Chondrocyte (in vitro differentiated cells): ENCODE data around the gene FANCG. TPM values are rescaled to one million over a fixed set of nuclear protein-coding genes. Genes with fewer than 3 reads are reported as not detected.

ENCODE experiments used
- DNase-seq: peaks from one replicate; pipeline ENCODE4 v3.0.0; 2021; ENCODE audit warnings: mixed read lengths, low spot score
- H3K27ac Mint-ChIP-seq: one replicate; pipeline ENCODE4 v1.8.0; 2021; ENCODE audit warnings: mild to moderate bottlenecking, moderate library complexity, mixed read lengths; ENCODE audit not compliant: unreplicated experiment
- H3K27me3 Mint-ChIP-seq: 2 replicates; pipeline ENCODE4 v1.8.0; 2021; ENCODE audit warnings: low read depth, mixed read lengths
- H3K36me3 Mint-ChIP-seq: 2 replicates; pipeline ENCODE4 v1.8.0; 2021; ENCODE audit warnings: low read depth, mixed read lengths
- H3K4me1 Mint-ChIP-seq: 2 replicates; pipeline ENCODE4 v1.8.0; 2021; ENCODE audit warnings: low read depth, mild to moderate bottlenecking, mixed read lengths
- H3K4me3 Mint-ChIP-seq: one replicate; pipeline ENCODE4 v1.8.0; 2021; ENCODE audit warnings: mild to moderate bottlenecking, moderate library complexity, mixed read lengths; ENCODE audit not compliant: unreplicated experiment
- H3K9me3 Mint-ChIP-seq: 2 replicates; pipeline ENCODE4 v1.8.0; 2021; ENCODE audit warnings: low read depth, mixed read lengths
- CTCF ChIP-seq: fragments of 200-600 bp; sonication (generic); IDR thresholded peaks from 2 replicates; pipeline ENCODE4 v1.5.0; 2021; ENCODE audit warnings: antibody characterized with exemption, mild to moderate bottlenecking, moderate library complexity
- long read RNA-seq: library from polyadenylated mRNA; stranded (forward); transcript quantifications from one replicate; pipeline ENCODE4 v2.0.0, GENCODE V29; 2021
- total RNA-seq: library from RNA; stranded (reverse); gene quantifications from 3 replicates; pipeline ENCODE4 v1.2.1, GENCODE V29; 2021

The FANCG gene
- 14.9 to 35.2 TPM (median 16.0 TPM) in 3 replicates for total RNA-seq
- long read RNA-seq, transcript FANCG-201 (14 exons, 2,631 nt), result major isoform, 8 of 14 reads
- long read RNA-seq, partial matches to known transcripts, result 0 of 14 reads
- long read RNA-seq, other reads (novel, unspliced or antisense), result 6 of 14 reads

GRCh38 chr9:35079426-35080341 lies at the start of gene FANCG:
Gene FANCG, minus strand, starts transcription at chr9:35079942. Its CDS starts 418 bp downstream, at chr9:35079524.
- H3K9me3 Mint-ChIP-seq, result no peaks in the 10 kb centered on the region
- peaks cover 7% of the 10 kb centered on the region for H3K36me3 Mint-ChIP-seq
- H3K4me1 Mint-ChIP-seq, result peaks cover 23% of the 10 kb centered on the region
- TF ChIP-seq CTCF, result peak; percentile 33
- no peaks in the 10 kb centered on the region for H3K27me3 Mint-ChIP-seq
- H3K4me3 Mint-ChIP-seq, result peak within 1 kb of the TSS; percentile 89
- peak; percentile 97 for DNase-seq
- H3K27ac Mint-ChIP-seq, result peak within 1 kb of the TSS; percentile 93

- peaks cover 35% of the 10 kb centered on the region for H3K4me1 Mint-ChIP-seq
- TF ChIP-seq CTCF, result peak; percentile 99
- peak overlapping the region; percentile 94 for H3K27ac Mint-ChIP-seq
Observed at GRCh38 chr9:35116898-35117551, 37.3 kb upstream of the FANCG start.

GRCh38 chr9:35116539-35116897 lies 36.8 kb upstream of the FANCG start:
- DNase-seq, result no peak
- peaks cover 40% of the 10 kb centered on the region for H3K4me1 Mint-ChIP-seq
- H3K27me3 Mint-ChIP-seq, result no peaks in the 10 kb centered on the region
- H3K4me3 Mint-ChIP-seq, result peak overlapping the region; percentile 98
- H3K9me3 Mint-ChIP-seq, result no peaks in the 10 kb centered on the region
- peak overlapping the region; percentile 94 for H3K27ac Mint-ChIP-seq
- no peak for TF ChIP-seq CTCF
- H3K36me3 Mint-ChIP-seq, result no peaks in the 10 kb centered on the region

More at GRCh38 chr9:35116898-35117551, 37.3 kb upstream of the FANCG start:
- H3K4me3 Mint-ChIP-seq, result peak overlapping the region; percentile 98
- no peak for DNase-seq
- no peaks in the 10 kb centered on the region for H3K36me3 Mint-ChIP-seq
- no peaks in the 10 kb centered on the region for H3K9me3 Mint-ChIP-seq
- no peaks in the 10 kb centered on the region for H3K27me3 Mint-ChIP-seq

- H3K27me3 Mint-ChIP-seq, result no peaks in the 10 kb centered on the region
- no peaks in the 10 kb centered on the region for H3K9me3 Mint-ChIP-seq
- no peak for TF ChIP-seq CTCF
- H3K4me1 Mint-ChIP-seq, result peaks cover 43% of the 10 kb centered on the region
- peak within 1 kb of the TSS; percentile 98 for H3K4me3 Mint-ChIP-seq
- H3K36me3 Mint-ChIP-seq, result no peaks in the 10 kb centered on the region
- H3K27ac Mint-ChIP-seq, result peak within 1 kb of the TSS; percentile 94
- DNase-seq, result peak; percentile 99
Observed at GRCh38 chr9:35115680-35116538, 36.2 kb upstream of the FANCG start, which contains the start of gene ATOSB. Gene ATOSB, minus strand, starts transcription at chr9:35115862. Its CDS starts 7,588 bp downstream, at chr9:35108274.
